Stomach (tissue), 4 donors: ENCODE data around the gene PTPRD.

Experiments used
- CTCF ChIP-seq, 7 experiments: fragments of 450-650 bp in 4 of 7; fragments of 200-600 bp in 3 of 7; sonication (generic) in 3 of 7; IDR thresholded peaks; one replicate each; pipeline ENCODE4 v1.5.1; 2016 to 2019; ENCODE audit warnings: antibody characterized with exemption in 7 of 7, control low read depth in 2 of 7, mild to moderate bottlenecking in 1 of 7
- EP300 ChIP-seq: sonication (generic); formaldehyde crosslinking; IDR thresholded peaks from one replicate; pipeline ENCODE4 v1.6.1; 2017; ENCODE audit warnings: antibody characterized with exemption
- POLR2A ChIP-seq, 4 donors: fragments of 450-650 bp; IDR thresholded peaks; one replicate each; pipeline ENCODE4 v1.6.1; 2016; ENCODE audit warnings: antibody characterized with exemption in 4 of 4, control low read depth in 2 of 4, mild to moderate bottlenecking in 1 of 4, moderate library complexity in 1 of 4

GRCh38 chr9:8815931-8816330 lies 1796.9 kb downstream of the PTPRD start:
- TF ChIP-seq EP300 (no peak), CTCF (IDR thresholded peaks at IDR 0.05) (no peak), POLR2A (IDR thresholded peaks at IDR 0.05) (no peak)
